HFFc6 (cell line): Measurements from ENCODE around the gene PKD1. TPM values are rescaled to one million over a fixed set of nuclear protein-coding genes. Genes with fewer than 3 reads are reported as not detected.

Source experiments
- DNase-seq: peaks from one replicate; pipeline ENCODE4 v3.0.0-alpha.2; 2018
- H3K27ac Mint-ChIP-seq: 2 replicates; pipeline ENCODE4 v1.8.0; 2020; ENCODE audit warnings: mild to moderate bottlenecking, mixed read lengths
- H3K27me3 Mint-ChIP-seq: 2 replicates; pipeline ENCODE4 v1.8.0; 2021; ENCODE audit warnings: mild to moderate bottlenecking, moderate library complexity, mixed read lengths; ENCODE audit not compliant: insufficient read depth
- H3K36me3 Mint-ChIP-seq: 2 replicates; pipeline ENCODE4 v1.8.0; 2021; ENCODE audit warnings: low read depth, mixed read lengths
- H3K4me1 Mint-ChIP-seq: 2 replicates; pipeline ENCODE4 v1.8.0; 2020; ENCODE audit warnings: low read depth, mixed read lengths
- H3K4me3 Mint-ChIP-seq: 2 replicates; pipeline ENCODE4 v1.8.0; 2020; ENCODE audit warnings: mild to moderate bottlenecking, moderate library complexity, mixed read lengths
- H3K9me3 Mint-ChIP-seq: 2 replicates; pipeline ENCODE4 v1.8.0; 2020; ENCODE audit warnings: mild to moderate bottlenecking, mixed read lengths
- CTCF ChIP-seq: fragments of 200-600 bp; sonication (generic); IDR thresholded peaks from 2 replicates; pipeline ENCODE4 v1.5.0; 2021; ENCODE audit warnings: antibody characterized with exemption, mild to moderate bottlenecking
- total RNA-seq, 6 experiments: library from RNA; stranded (reverse); fragmentation: NEBNext Ultra II Directional; extraction: Animal tissue kit (Norgen Biotek cat#: 25700); gene quantifications; 2 replicates in 1 of 6; 3 replicates in 5 of 6; pipeline ENCODE4 v1.2.3, GENCODE V29; 2021

The PKD1 gene
- total RNA-seq, 6 experiments from 2014 or later: 77.9 to 118 (median 82.5) TPM

GRCh38 chr16:2081201-2082084 lies 54.3 kb downstream of the PKD1 start:
- Mint-ChIP-seq H3K9me3 (no peaks in the 10 kb centered on the region), H3K27me3 (peaks cover 30% of the 10 kb centered on the region), H3K36me3 (no peaks in the 10 kb centered on the region; the same call in 1 of the 2 replicates), H3K4me1 (no peaks in the 10 kb centered on the region), H3K27ac (no peak overlapping the region), H3K4me3 (no peak overlapping the region)
- TF ChIP-seq CTCF: no peak
- no peak for DNase-seq

- Mint-ChIP-seq H3K9me3 (no peaks in the 10 kb centered on the region), H3K4me3 (no peak overlapping the region), H3K27me3 (peaks cover 22% of the 10 kb centered on the region), H3K36me3 (no peaks in the 10 kb centered on the region; the same call in 1 of the 2 replicates), H3K4me1 (no peaks in the 10 kb centered on the region), H3K27ac (no peak overlapping the region)
- TF ChIP-seq CTCF: no peak
- no peak for DNase-seq
These were observed 55.7 kb downstream of the PKD1 start for GRCh38 chr16:2079991-2080390.

GRCh38 chr16:2079311-2079800 lies 56.3 kb downstream of the PKD1 start:
- H3K27me3 Mint-ChIP-seq: peaks cover 16% of the 10 kb centered on the region
- TF ChIP-seq CTCF: no peak
- H3K4me1 Mint-ChIP-seq: no peaks in the 10 kb centered on the region
- DNase-seq: no peak
- H3K27ac Mint-ChIP-seq: no peak overlapping the region
- H3K9me3 Mint-ChIP-seq: no peaks in the 10 kb centered on the region
- no peak overlapping the region for H3K4me3 Mint-ChIP-seq
- peaks cover 4% of the 10 kb centered on the region; the same call in 1 of the 2 replicates for H3K36me3 Mint-ChIP-seq

GRCh38 chr16:2078691-2079090 lies 57.0 kb downstream of the PKD1 start:
- H3K4me1 Mint-ChIP-seq: no peaks in the 10 kb centered on the region
- no peak overlapping the region for H3K27ac Mint-ChIP-seq

GRCh38 chr16:2078096-2078495 lies 57.6 kb downstream of the PKD1 start:
- no peak overlapping the region for H3K27ac Mint-ChIP-seq
- H3K4me1 Mint-ChIP-seq: no peaks in the 10 kb centered on the region
- DNase-seq: no peak
- TF ChIP-seq CTCF: no peak
- H3K9me3 Mint-ChIP-seq: no peaks in the 10 kb centered on the region
- peaks cover 7% of the 10 kb centered on the region for H3K27me3 Mint-ChIP-seq
- no peak overlapping the region for H3K4me3 Mint-ChIP-seq
- H3K36me3 Mint-ChIP-seq: peaks cover 4% of the 10 kb centered on the region; the same call in 1 of the 2 replicates

More at GRCh38 chr16:2078691-2079090, 57.0 kb downstream of the PKD1 start:
- H3K9me3 Mint-ChIP-seq: no peaks in the 10 kb centered on the region
- no peak overlapping the region for H3K4me3 Mint-ChIP-seq
- no peak for TF ChIP-seq CTCF
- DNase-seq: no peak
- H3K36me3 Mint-ChIP-seq: peaks cover 4% of the 10 kb centered on the region; the same call in 1 of the 2 replicates
- H3K27me3 Mint-ChIP-seq: peaks cover 9% of the 10 kb centered on the region
